HCT116 (cell line): Measurements from ENCODE around the gene QRSL1. TPM values are rescaled to one million over a fixed set of nuclear protein-coding genes. Genes with fewer than 3 reads are reported as not detected.

Source experiments
- ATAC-seq: fragments of 200-7000 bp; cut with Tn5 transposase; 2 replicates; pipeline ENCODE4 v1.9.1; 2020; ENCODE audit warnings: mild to moderate bottlenecking, moderate library complexity
- BruUV-seq: library from RNA; stranded (reverse); fragments of 400-500 nt; replicated peaks from 2 replicates; lab custom pipeline; 2021; lab: Mats Ljungman, UMichigan
- CTCF ChIA-PET: fragments of 300-600 bp; sonication (Branson Sonifier 250); formaldehyde crosslinking; loops from one replicate; lab custom pipeline; 2021; ENCODE audit warnings: antibody characterized with exemption; lab: Charles Lee
- POLR2A ChIA-PET: fragments of 300-600, 350-600 bp; sonication (Branson Sonifier 250); formaldehyde crosslinking; loops from one replicate; lab custom pipeline; 2021; ENCODE audit warnings: antibody characterized with exemption; lab: Charles Lee
- RAD21 ChIA-PET, 2 experiments: fragments of 300-600 bp; sonication (Branson Sonifier 250); formaldehyde crosslinking; loops; one replicate each; lab custom pipeline; 2023; ENCODE audit warnings: low total read pairs in 2 of 2; ENCODE audit not compliant: uncharacterized antibody in 2 of 2, unreplicated experiment in 2 of 2, low non-redundant PET in 1 of 2; lab: Charles Lee
- DNase-seq: peaks from one replicate; pipeline ENCODE4 v3.0.0-alpha.2; 2010; ENCODE audit warnings: low read depth, low spot score
- H2AFZ ChIP-seq: fragments of 200-600 bp; shearing (Covaris generic), sonication (generic); 2 replicates; pipeline ENCODE4 v1.6.1; 2017; ENCODE audit warnings: low read depth, mixed run types, mixed read lengths, antibody characterized with exemption, low read length; ENCODE audit not compliant: poor library complexity, severe bottlenecking
- H3K27ac ChIP-seq: 2 replicates; pipeline ENCODE4 v1.5.1; 2012; ENCODE audit warnings: low read depth, low read length
- H3K27me3 ChIP-seq: fragments of 200-600 bp; sonication (generic); 2 replicates; pipeline ENCODE4 v1.6.1; 2016; ENCODE audit warnings: mixed run types, low read length, mixed read lengths; ENCODE audit not compliant: insufficient read depth
- H3K36me3 ChIP-seq, 2 experiments: fragments of 200-500 bp in 1 of 2; fragments of 200-600 bp in 1 of 2; sonication (Bioruptor generic) in 1 of 2; sonication (generic) in 1 of 2; 2 replicates each; pipeline versions ENCODE4 v1.5.1 to v1.6.1; 2014 to 2016; ENCODE audit warnings: low read length in 2 of 2, inconsistent platforms in 1 of 2, mixed read lengths in 1 of 2, mixed run types in 1 of 2; ENCODE audit not compliant: insufficient read depth in 2 of 2, control insufficient read depth in 1 of 2
- H3K4me1 ChIP-seq, 2 experiments: fragments of 200-600 bp in 1 of 2; sonication (generic) in 1 of 2; 2 replicates each; pipeline versions ENCODE4 v1.5.1 to v1.6.1; 2012 to 2017; ENCODE audit warnings: low read length in 2 of 2, inconsistent platforms in 1 of 2, mild to moderate bottlenecking in 1 of 2, mixed read lengths in 1 of 2, mixed run types in 1 of 2, moderate library complexity in 1 of 2; ENCODE audit not compliant: insufficient read depth in 2 of 2, control insufficient read depth in 1 of 2
- H3K4me2 ChIP-seq: fragments of 200-600 bp; sonication (generic); 2 replicates; pipeline ENCODE4 v1.6.1; 2017; ENCODE audit warnings: mixed run types, low read length, mixed read lengths
- H3K4me3 ChIP-seq, 2 experiments: fragments of 200-600 bp in 1 of 2; sonication (generic) in 1 of 2; replicated peaks in 1 of 2; 2 replicates each; pipeline ENCODE4 v1.5.1; 2011 to 2016; ENCODE audit warnings: low read length in 2 of 2, control low read depth in 1 of 2, low read depth in 1 of 2, mild to moderate bottlenecking in 1 of 2, mixed read lengths in 1 of 2, mixed run types in 1 of 2
- H3K79me2 ChIP-seq: fragments of 200-600 bp; sonication (generic); 2 replicates; pipeline ENCODE4 v1.6.1; 2017; ENCODE audit warnings: mild to moderate bottlenecking, mixed run types, low read length, moderate library complexity, mixed read lengths; ENCODE audit not compliant: insufficient read depth
- H3K9ac ChIP-seq: fragments of 200-600 bp; sonication (generic); 2 replicates; pipeline ENCODE4 v1.6.1; 2016; ENCODE audit warnings: low read length, mixed read lengths
- H3K9me2 ChIP-seq: fragments of 200-600 bp; sonication (generic), shearing (Covaris generic); 2 replicates; pipeline ENCODE4 v1.6.1; 2017; ENCODE audit warnings: mixed run types, mild to moderate bottlenecking, moderate library complexity; ENCODE audit not compliant: insufficient read depth
- H3K9me3 ChIP-seq, 2 experiments: fragments of 200-500 bp in 1 of 2; fragments of 200-600 bp in 1 of 2; sonication (Bioruptor generic) in 1 of 2; sonication (generic) in 1 of 2; 2 replicates each; pipeline ENCODE4 v1.6.1; 2014 to 2017; ENCODE audit warnings: low read length in 2 of 2, mixed read lengths in 2 of 2, inconsistent platforms in 1 of 2, low read depth in 1 of 2, mild to moderate bottlenecking in 1 of 2, mixed run types in 1 of 2, moderate library complexity in 1 of 2; ENCODE audit not compliant: control insufficient read depth in 1 of 2, insufficient read depth in 1 of 2
- H4K20me1 ChIP-seq: fragments of 200-600 bp; sonication (generic), shearing (Covaris generic); 2 replicates; pipeline ENCODE4 v1.6.1; 2017; ENCODE audit warnings: mixed run types, mild to moderate bottlenecking, moderate library complexity; ENCODE audit not compliant: insufficient read depth
- ATF3 ChIP-seq: IDR thresholded peaks from 2 replicates; pipeline ENCODE4 v1.6.1; 2012
- EZH2 ChIP-seq: fragments of 200-600 bp; sonication (generic); IDR thresholded peaks from 2 replicates; pipeline ENCODE4 v1.6.1; 2017; ENCODE audit warnings: antibody characterized with exemption, mixed run types
- FOSL1 ChIP-seq: IDR thresholded peaks from 2 replicates; pipeline ENCODE4 v1.6.1; 2012; ENCODE audit warnings: low read depth
- POLR2AphosphoS5 ChIP-seq: IDR thresholded peaks from 2 replicates; pipeline ENCODE4 v1.6.1; 2011; ENCODE audit warnings: mild to moderate bottlenecking, low read depth, low read length, moderate library complexity
- RAD21 ChIP-seq: IDR thresholded peaks from 2 replicates; pipeline ENCODE4 v1.6.1; 2012; ENCODE audit warnings: low read depth, mild to moderate bottlenecking
- SIN3A ChIP-seq: IDR thresholded peaks from 2 replicates; pipeline ENCODE4 v1.6.1; 2012; ENCODE audit warnings: low read depth
- SP1 ChIP-seq: IDR thresholded peaks from 2 replicates; pipeline ENCODE4 v1.6.1; 2012; ENCODE audit warnings: low read depth
- intact Hi-C: fragments of 100-400 bp; cut with micrococcal nuclease; formaldehyde crosslinking; loops from 2 replicates; pipeline ENCODE4 v1.10.0; 2022
- total RNA-seq: library from RNA; stranded (reverse); gene quantifications from one replicate; pipeline ENCODE4 v1.2.1, GENCODE V29; 2021; ENCODE audit not compliant: unreplicated experiment
- TF ChIP-seq, protein P1 (sequence below): IDR thresholded peaks from 2 replicates; pipeline ENCODE4 v1.6.1; 2012; ENCODE audit warnings: low read depth

The QRSL1 gene
- total RNA-seq, 1 experiment from 2014 or later = 16.0 TPM

- Histone ChIP-seq H3K9ac (no peak overlapping the region), H3K4me2 (no peak overlapping the region), H3K27ac (no peak overlapping the region), H3K9me2 (no peaks in the 10 kb centered on the region), H3K79me2 (peaks cover 53% of the 10 kb centered on the region), H3K4me1 (no peaks in the 10 kb centered on the region), H2AFZ (no peak overlapping the region), H3K27me3 (no peaks in the 10 kb centered on the region), H3K9me3 (no peaks in the 10 kb centered on the region), H4K20me1 (no peaks in the 10 kb centered on the region; the same call in 1 of the 2 replicates), H3K4me3 (no peak overlapping the region), H3K36me3 (no peaks in the 10 kb centered on the region; a peak in 1 of 4 replicates)
- POLR2A ChIA-PET = no interaction called here
- ATAC-seq (no peak), DNase-seq (no peak)
- intact Hi-C loops = no loop called here
- CTCF ChIA-PET = no interaction called here
- no peak for TF ChIP-seq SP1
- TF ChIP-seq, protein P1, sequence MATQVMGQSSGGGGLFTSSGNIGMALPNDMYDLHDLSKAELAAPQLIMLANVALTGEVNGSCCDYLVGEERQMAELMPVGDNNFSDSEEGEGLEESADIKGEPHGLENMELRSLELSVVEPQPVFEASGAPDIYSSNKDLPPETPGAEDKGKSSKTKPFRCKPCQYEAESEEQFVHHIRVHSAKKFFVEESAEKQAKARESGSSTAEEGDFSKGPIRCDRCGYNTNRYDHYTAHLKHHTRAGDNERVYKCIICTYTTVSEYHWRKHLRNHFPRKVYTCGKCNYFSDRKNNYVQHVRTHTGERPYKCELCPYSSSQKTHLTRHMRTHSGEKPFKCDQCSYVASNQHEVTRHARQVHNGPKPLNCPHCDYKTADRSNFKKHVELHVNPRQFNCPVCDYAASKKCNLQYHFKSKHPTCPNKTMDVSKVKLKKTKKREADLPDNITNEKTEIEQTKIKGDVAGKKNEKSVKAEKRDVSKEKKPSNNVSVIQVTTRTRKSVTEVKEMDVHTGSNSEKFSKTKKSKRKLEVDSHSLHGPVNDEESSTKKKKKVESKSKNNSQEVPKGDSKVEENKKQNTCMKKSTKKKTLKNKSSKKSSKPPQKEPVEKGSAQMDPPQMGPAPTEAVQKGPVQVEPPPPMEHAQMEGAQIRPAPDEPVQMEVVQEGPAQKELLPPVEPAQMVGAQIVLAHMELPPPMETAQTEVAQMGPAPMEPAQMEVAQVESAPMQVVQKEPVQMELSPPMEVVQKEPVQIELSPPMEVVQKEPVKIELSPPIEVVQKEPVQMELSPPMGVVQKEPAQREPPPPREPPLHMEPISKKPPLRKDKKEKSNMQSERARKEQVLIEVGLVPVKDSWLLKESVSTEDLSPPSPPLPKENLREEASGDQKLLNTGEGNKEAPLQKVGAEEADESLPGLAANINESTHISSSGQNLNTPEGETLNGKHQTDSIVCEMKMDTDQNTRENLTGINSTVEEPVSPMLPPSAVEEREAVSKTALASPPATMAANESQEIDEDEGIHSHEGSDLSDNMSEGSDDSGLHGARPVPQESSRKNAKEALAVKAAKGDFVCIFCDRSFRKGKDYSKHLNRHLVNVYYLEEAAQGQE = no peak
- TF ChIP-seq FOSL1 = no peak
- TF ChIP-seq POLR2AphosphoS5 = no peak
- no peak for TF ChIP-seq RAD21
- no peak for TF ChIP-seq EZH2
- TF ChIP-seq ATF3 = no peak
- no peak for TF ChIP-seq SIN3A
- BruUV-seq = no TSS peak
- RAD21 ChIA-PET = no interaction called here
Observed at GRCh38 chr6:106639812-106640211, 10.4 kb downstream of the QRSL1 start.
